HepG2 (cell line): Measurements from ENCODE around the gene ACTRT2. TPM values are rescaled to one million over a fixed set of nuclear protein-coding genes. Genes with fewer than 3 reads are reported as not detected.
A peak's percentile ranks its signal among the peaks of the same experiment; 100 is the strongest.

Source experiments
- ATAC-seq: fragments of 200-7000 bp; cut with Tn5 transposase; 3 replicates; pipeline ENCODE4 v1.9.1; 2020; ENCODE audit warnings: mild to moderate bottlenecking, moderate library complexity
- BruUV-seq: library from RNA; stranded (reverse); fragments of 400-500 nt; replicated peaks from 2 replicates; lab custom pipeline; 2021; lab: Mats Ljungman, UMichigan
- CTCF ChIA-PET: fragments of 300-600 bp; formaldehyde crosslinking; extraction: SDS; loops from one replicate; lab custom pipeline; 2021; ENCODE audit warnings: low total read pairs, inconsistent platforms, low intra/inter-chr PET ratio; lab: Yijun Ruan, JAX
- POLR2A ChIA-PET: fragments of 350-600 bp; sonication (Branson Sonifier 250); formaldehyde crosslinking; loops from one replicate; lab custom pipeline; 2020; ENCODE audit warnings: antibody characterized with exemption, inconsistent platforms; lab: Yijun Ruan, JAX
- DNase-seq: peaks from one replicate; pipeline ENCODE4 v3.0.0-alpha.2; 2015; ENCODE audit warnings: low spot score
- FAIRE-seq: peaks from 3 replicates; lab custom pipeline; 2011; peaks lifted over from hg19 to GRCh38; lab: Jason Lieb, UNC
- H2AFZ ChIP-seq: one replicate; pipeline ENCODE4 v1.6.1; 2011; ENCODE audit warnings: low read length, inconsistent platforms
- H3K27ac ChIP-seq: fragments of 300-600 bp; 3 replicates; pipeline ENCODE4 v1.8.0; 2011; ENCODE audit warnings: mixed run types, mild to moderate bottlenecking, mixed read lengths, low read length, inconsistent platforms; ENCODE audit not compliant: insufficient read depth; ENCODE audit errors: extremely low read length
- H3K27me3 ChIP-seq, 2 experiments: fragments of 200-600 bp in 1 of 2; 2 replicates in 1 of 2; 3 replicates in 1 of 2; pipeline versions ENCODE4 v1.6.0 to v1.8.0; 2011; ENCODE audit warnings: low read length in 2 of 2, mild to moderate bottlenecking in 2 of 2, moderate library complexity in 2 of 2, inconsistent platforms in 1 of 2; ENCODE audit not compliant: insufficient read depth in 2 of 2, control insufficient read depth in 1 of 2
- H3K36me3 ChIP-seq, 2 experiments: fragments of 200-600 bp in 1 of 2; replicated peaks in 1 of 2; 2 replicates in 1 of 2; 3 replicates in 1 of 2; pipeline versions ENCODE4 v1.5.1 to v1.8.0; 2011; ENCODE audit warnings: low read length in 2 of 2, inconsistent platforms in 1 of 2; ENCODE audit not compliant: insufficient read depth in 2 of 2, control insufficient read depth in 1 of 2
- H3K4me1 ChIP-seq: 2 replicates; pipeline ENCODE4 v1.5.1; 2012; ENCODE audit warnings: low read length, inconsistent platforms; ENCODE audit not compliant: insufficient read depth
- H3K4me2 ChIP-seq: 2 replicates; pipeline ENCODE4 v1.6.0; 2011; ENCODE audit warnings: low read depth, low read length, inconsistent platforms
- H3K4me3 ChIP-seq, 3 experiments: fragments of 200-600 bp in 1 of 3; sonication (generic), shearing (Covaris generic) in 1 of 3; replicated peaks in 1 of 3; 2 replicates each; pipeline ENCODE4 v1.5.1; 2011 to 2016; ENCODE audit warnings: low read length in 3 of 3, inconsistent platforms in 2 of 3, low read depth in 2 of 3, mild to moderate bottlenecking in 2 of 3, control low read depth in 1 of 3, mixed read lengths in 1 of 3; ENCODE audit not compliant: insufficient read depth in 1 of 3
- H3K79me2 ChIP-seq: one replicate; pipeline ENCODE4 v1.6.1; 2011; ENCODE audit warnings: low read length, inconsistent platforms; ENCODE audit not compliant: insufficient read depth
- H3K9ac ChIP-seq: 2 replicates; pipeline ENCODE4 v1.6.0; 2011; ENCODE audit warnings: mild to moderate bottlenecking, low read depth, low read length, inconsistent platforms; ENCODE audit not compliant: insufficient read depth
- H3K9me3 ChIP-seq: 2 replicates; pipeline ENCODE4 v1.5.1; 2012; ENCODE audit warnings: mild to moderate bottlenecking, low read length
- H4K20me1 ChIP-seq: 2 replicates; pipeline ENCODE4 v1.6.0; 2011; ENCODE audit warnings: inconsistent platforms, mild to moderate bottlenecking, low read length, moderate library complexity; ENCODE audit not compliant: insufficient read depth
- ARNTL ChIP-seq: sonication (generic); formaldehyde crosslinking; IDR thresholded peaks from 2 replicates; pipeline ENCODE4 v1.4.0; 2020; ENCODE audit warnings: mild to moderate bottlenecking, missing genetic modification reagents
- BATF2 ChIP-seq: sonication (generic); formaldehyde crosslinking; IDR thresholded peaks from 2 replicates; pipeline ENCODE4 v1.8.0; 2022; ENCODE audit warnings: mild to moderate bottlenecking, missing genetic modification reagents, moderate library complexity
- CHCHD3 ChIP-seq: sonication (generic); formaldehyde crosslinking; IDR thresholded peaks from 2 replicates; pipeline ENCODE4 v1.8.0; 2022; ENCODE audit warnings: mild to moderate bottlenecking, missing genetic modification reagents, moderate library complexity
- GATA4 ChIP-seq: sonication (generic); IDR thresholded peaks from 2 replicates; pipeline ENCODE4 v1.6.1; 2016; ENCODE audit warnings: antibody characterized with exemption, low read depth, borderline replicate concordance
- ONECUT2 ChIP-seq: sonication (generic); formaldehyde crosslinking; IDR thresholded peaks from 2 replicates; pipeline ENCODE4 v1.4.0; 2020; ENCODE audit warnings: missing genetic modification reagents
- PHF8 ChIP-seq: sonication (generic); formaldehyde crosslinking; IDR thresholded peaks from 2 replicates; pipeline ENCODE4 v1.5.0; 2020; ENCODE audit warnings: missing genetic modification reagents
- SIN3B ChIP-seq: fragments of 150-350 bp; IDR thresholded peaks from 2 replicates; pipeline ENCODE4 v1.6.1; 2014; ENCODE audit warnings: low read length
- SKI ChIP-seq: fragments of 450-650 bp; IDR thresholded peaks from one replicate; pipeline ENCODE4 v1.6.1; 2018; ENCODE audit warnings: mild to moderate bottlenecking; ENCODE audit not compliant: partially characterized antibody
- ZBTB43 ChIP-seq: sonication (generic); formaldehyde crosslinking; conservative IDR thresholded peaks from 2 replicates; pipeline ENCODE4 v1.4.0; 2020; ENCODE audit warnings: missing genetic modification reagents
- ZC3H13 ChIP-seq: sonication (generic); formaldehyde crosslinking; IDR thresholded peaks from 2 replicates; pipeline ENCODE4 v1.8.1; 2023; ENCODE audit warnings: mild to moderate bottlenecking, missing genetic modification reagents, moderate library complexity
- ZFP36L1 ChIP-seq: sonication (generic); formaldehyde crosslinking; IDR thresholded peaks from 2 replicates; pipeline ENCODE4 v1.8.0; 2022; ENCODE audit warnings: mild to moderate bottlenecking, missing genetic modification reagents, moderate library complexity
- ZNF136 ChIP-seq: sonication (generic); formaldehyde crosslinking; IDR thresholded peaks from 2 replicates; pipeline ENCODE4 v1.8.1; 2022; ENCODE audit warnings: low read depth, mild to moderate bottlenecking, moderate library complexity, missing genetic modification reagents
- ZNF574 ChIP-seq: sonication (generic); formaldehyde crosslinking; IDR thresholded peaks from 2 replicates; pipeline ENCODE4 v1.4.0; 2020; ENCODE audit warnings: missing genetic modification reagents
- ZNF839 ChIP-seq: sonication (generic); formaldehyde crosslinking; IDR thresholded peaks from 2 replicates; pipeline ENCODE4 v1.4.0; 2020; ENCODE audit warnings: missing genetic modification reagents, mild to moderate bottlenecking, borderline replicate concordance
- WGBS: methylation state at CpG from one replicate; pipeline ENCODE4 v1.1.6; 2017; ENCODE audit warnings: low lambda C conversion rate; 5-methylcytosine and 5-hydroxymethylcytosine counted together
- in situ Hi-C: cut with HindIII; loops from 2 replicates; pipeline ENCODE4 v1.10.0; 2017; ENCODE audit warnings: low pct_unique_long_range_greater_than_20kb; ENCODE audit not compliant: extremely low pct_ligation_motif_present
- intact Hi-C: fragments of 100-400 bp; cut with micrococcal nuclease; formaldehyde crosslinking; loops from one replicate; pipeline ENCODE4 v1.10.0; 2022; ENCODE audit not compliant: unreplicated experiment
- polyA plus RNA-seq, 8 experiments: library from polyadenylated mRNA; depleted of rRNA in 3 of 8; stranded (reverse) in 7 of 8; unstranded in 1 of 8; fragments of >200 nt; fragmentation: Illumina TruSeq in 4 of 8; extraction: Trizol in 4 of 8; gene quantifications; 2 replicates each; pipeline versions ENCODE4 v1.2.1 to v1.2.3, GENCODE V29; 2011 to 2016; ENCODE audit warnings: low read depth in 4 of 8, missing spikeins in 1 of 8, mixed read lengths in 1 of 8; ENCODE audit not compliant: insufficient read depth in 1 of 8
- total RNA-seq, 5 experiments: library from RNA; depleted of rRNA; stranded (reverse); fragments of >200 nt; fragmentation: Illumina TruSeq; extraction: Trizol; gene quantifications; 2 replicates each; pipeline ENCODE4 v1.2.3, GENCODE V29; 2016; ENCODE audit warnings: low read depth in 1 of 5

Gene ACTRT2
- total and polyA plus RNA-seq, 2 of the 13 experiments (the other 11 are each of a cell fraction or from before 2014, with no cell fraction given), result not detected

GRCh38 chr1:3019007-3019515, 2.2 kb upstream of the ACTRT2 start:
- H2AFZ ChIP-seq, result no peak overlapping the region
- no peaks in the 10 kb centered on the region for H3K79me2 ChIP-seq
- peak; percentile 37; the same call in 2 of the 3 replicates for ATAC-seq
- ChIA-PET POLR2A (no interaction called here), CTCF (no interaction called here)
- WGBS, result 20% methylated on average over 1 of the region's 11 CpGs
- intact Hi-C loops, result no loop called here
- H4K20me1 ChIP-seq, result no peaks in the 10 kb centered on the region
- no peak for TF ChIP-seq PHF8 (CRISPR knock-in tag)
- no peak for TF ChIP-seq ZFP36L1 (CRISPR knock-in tag)
- no peak for TF ChIP-seq BATF2
- no peak for TF ChIP-seq SIN3B
- TF ChIP-seq GATA4, result no peak
- TF ChIP-seq ZNF839 (CRISPR knock-in tag), result no peak
- no peak for TF ChIP-seq ARNTL
- TF ChIP-seq ZNF136, result no peak
- TF ChIP-seq ZNF574 (CRISPR knock-in tag), result no peak
- TF ChIP-seq CHCHD3 (CRISPR knock-in tag), result no peak
- no peak for TF ChIP-seq ZC3H13 (CRISPR knock-in tag)
- TF ChIP-seq SKI, result no peak
- TF ChIP-seq ONECUT2, result no peak
- no peak for TF ChIP-seq ZBTB43 (CRISPR knock-in tag)
- H3K27me3 ChIP-seq, result peaks cover 12 to 66% of the 10 kb centered on the region in 2 experiments
- no peak for DNase-seq
- FAIRE-seq, result no peak
- H3K4me2 ChIP-seq, result no peak overlapping the region
- H3K9me3 ChIP-seq, result no peaks in the 10 kb centered on the region
- in situ Hi-C loops, result no loop called here
- BruUV-seq, result no TSS peak
- H3K9ac ChIP-seq, result no peak overlapping the region
- no peaks in the 10 kb centered on the region for H3K36me3 ChIP-seq
- H3K27ac ChIP-seq, result no peak overlapping the region
- no peaks in the 10 kb centered on the region for H3K4me1 ChIP-seq
- H3K4me3 ChIP-seq, result no peak overlapping the region
